Hepatocyte (in vitro differentiated cells): ENCODE measurements around the gene VWA5B1. TPM values are rescaled to one million over a fixed set of nuclear protein-coding genes. Genes with fewer than 3 reads are reported as not detected.

Experiments used
- DNase-seq: peaks from one replicate; pipeline ENCODE4 v3.0.0-alpha.2; 2016; ENCODE audit warnings: low spot score
- H2AFZ ChIP-seq: fragments of 200-600 bp; sonication (generic); 2 replicates; pipeline ENCODE4 v1.6.0; 2016; ENCODE audit warnings: antibody characterized with exemption, mild to moderate bottlenecking
- H3K27ac ChIP-seq: fragments of 200-600 bp; sonication (generic); 2 replicates; pipeline ENCODE4 v1.5.1; 2016; ENCODE audit warnings: mild to moderate bottlenecking
- H3K27me3 ChIP-seq: fragments of 200-600 bp; sonication (generic); 2 replicates; pipeline ENCODE4 v1.6.1; 2016
- H3K36me3 ChIP-seq: fragments of 200-600 bp; sonication (generic); replicated peaks from 2 replicates; pipeline ENCODE4 v1.5.1; 2016; ENCODE audit warnings: low read depth; ENCODE audit not compliant: insufficient read depth
- H3K4me1 ChIP-seq: fragments of 200-600 bp; sonication (generic); 2 replicates; pipeline ENCODE4 v1.5.1; 2016; ENCODE audit warnings: mild to moderate bottlenecking, moderate library complexity; ENCODE audit not compliant: insufficient read depth
- H3K4me2 ChIP-seq: fragments of 200-600 bp; sonication (generic); 2 replicates; pipeline ENCODE4 v1.6.0; 2016
- H3K4me3 ChIP-seq: fragments of 200-600 bp; sonication (generic); 2 replicates; pipeline ENCODE4 v1.5.1; 2016; ENCODE audit warnings: mild to moderate bottlenecking
- H3K79me2 ChIP-seq: fragments of 200-600 bp; sonication (generic); 2 replicates; pipeline ENCODE4 v1.6.0; 2017; ENCODE audit warnings: mild to moderate bottlenecking
- H3K9me2 ChIP-seq: fragments of 200-600 bp; sonication (generic); replicated peaks from 2 replicates; pipeline ENCODE4 v1.6.0; 2017; ENCODE audit warnings: mild to moderate bottlenecking; ENCODE audit not compliant: insufficient read depth
- H3K9me3 ChIP-seq: fragments of 200-600 bp; sonication (generic); 2 replicates; pipeline ENCODE4 v1.5.1; 2016; ENCODE audit warnings: low read depth, mild to moderate bottlenecking
- H4K20me1 ChIP-seq: fragments of 200-600 bp; sonication (generic); 2 replicates; pipeline ENCODE4 v1.6.0; 2016; ENCODE audit warnings: mild to moderate bottlenecking; ENCODE audit not compliant: insufficient read depth, poor library complexity, severe bottlenecking
- EZH2 ChIP-seq: fragments of 200-600 bp; sonication (generic); IDR thresholded peaks from 2 replicates; pipeline ENCODE4 v1.6.1; 2016; ENCODE audit warnings: antibody characterized with exemption, mild to moderate bottlenecking, borderline replicate concordance
- EZH2phosphoT487 ChIP-seq: fragments of 200-600 bp; sonication (generic); IDR thresholded peaks from one replicate; pipeline ENCODE4 v1.6.1; 2018; ENCODE audit warnings: antibody characterized with exemption, mild to moderate bottlenecking, low read depth, moderate library complexity; ENCODE audit not compliant: unreplicated experiment, severe bottlenecking
- WGBS: methylation state at CpG from one replicate; pipeline ENCODE4 v1.1.6; 2016; ENCODE audit warnings: low lambda C conversion rate; ENCODE audit errors: missing lambda C conversion rate; 5-methylcytosine and 5-hydroxymethylcytosine counted together
- polyA plus RNA-seq: library from polyadenylated mRNA; unstranded; fragments of >200 nt; fragmentation: Nextera tagmentation; extraction: Ambion mirVana; gene quantifications from 2 replicates; pipeline ENCODE4 v1.2.1, GENCODE V29; 2016
- total RNA-seq: library from RNA; depleted of rRNA; stranded (reverse); fragments of >200 nt; gene quantifications from 2 replicates; pipeline ENCODE4 v1.2.3, GENCODE V29; 2014
- TF ChIP-seq, protein P1 (sequence below): fragments of 200-600 bp; sonication (generic); IDR thresholded peaks from 2 replicates; pipeline ENCODE4 v1.5.1; 2016; ENCODE audit warnings: antibody characterized with exemption, mild to moderate bottlenecking; ENCODE audit not compliant: poor library complexity

Gene VWA5B1
- total and polyA plus RNA-seq, 2 experiments from 2014 or later: 0.33 to 0.35 TPM

DNA sequence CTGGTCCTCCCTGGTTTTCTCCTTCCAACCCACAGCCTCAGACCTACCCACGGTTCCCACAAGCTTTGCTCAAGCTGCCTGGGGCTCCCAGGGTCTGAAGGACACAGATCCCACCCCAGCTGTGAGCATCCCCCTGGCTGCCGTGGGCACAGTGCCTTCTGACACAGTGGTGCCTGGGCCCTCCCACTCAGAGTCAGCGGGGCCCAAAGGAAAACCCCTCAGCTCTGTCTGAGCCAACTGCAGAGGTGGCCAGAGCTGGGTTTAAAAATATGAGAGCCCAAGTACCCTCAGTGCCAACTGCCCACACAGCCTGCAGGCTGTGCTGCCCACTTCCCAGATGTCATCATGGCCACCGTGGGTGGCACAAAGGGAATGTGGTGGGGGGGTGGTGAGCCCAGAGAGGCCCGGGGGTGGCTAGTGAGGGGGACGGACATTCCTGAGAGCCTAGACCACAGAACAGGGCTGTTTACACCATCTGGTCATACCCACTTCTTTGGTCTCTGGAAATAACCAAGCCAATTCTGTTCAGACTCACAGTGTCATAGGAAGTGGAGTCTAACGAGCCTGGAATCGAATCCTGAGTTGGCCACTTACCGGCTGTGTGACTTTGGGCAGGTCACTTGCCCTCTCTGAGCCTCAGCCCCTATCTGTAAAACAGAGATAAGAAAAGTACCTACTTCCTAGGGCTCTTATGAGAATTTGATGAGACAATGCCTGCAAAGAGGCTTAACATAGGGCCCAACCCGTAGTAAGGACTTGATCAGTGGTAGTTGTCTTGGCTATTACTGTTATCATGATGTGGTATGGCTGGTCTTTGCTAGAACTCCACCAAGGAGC lies 109.9 kb downstream of the VWA5B1 start:
- no peaks in the 10 kb centered on the region for H3K79me2 ChIP-seq
- 61% methylated on average over 10 of the region's 10 CpGs for WGBS
- H3K36me3 ChIP-seq: no peaks in the 10 kb centered on the region
- no peak for DNase-seq
- H3K27ac ChIP-seq: no peak overlapping the region
- H3K9me3 ChIP-seq: no peaks in the 10 kb centered on the region
- peaks cover 62% of the 10 kb centered on the region for H3K27me3 ChIP-seq
- no peak overlapping the region for H3K4me2 ChIP-seq
- TF ChIP-seq EZH2phosphoT487 (no peak), EZH2 (no peak)
- TF ChIP-seq, protein P1, sequence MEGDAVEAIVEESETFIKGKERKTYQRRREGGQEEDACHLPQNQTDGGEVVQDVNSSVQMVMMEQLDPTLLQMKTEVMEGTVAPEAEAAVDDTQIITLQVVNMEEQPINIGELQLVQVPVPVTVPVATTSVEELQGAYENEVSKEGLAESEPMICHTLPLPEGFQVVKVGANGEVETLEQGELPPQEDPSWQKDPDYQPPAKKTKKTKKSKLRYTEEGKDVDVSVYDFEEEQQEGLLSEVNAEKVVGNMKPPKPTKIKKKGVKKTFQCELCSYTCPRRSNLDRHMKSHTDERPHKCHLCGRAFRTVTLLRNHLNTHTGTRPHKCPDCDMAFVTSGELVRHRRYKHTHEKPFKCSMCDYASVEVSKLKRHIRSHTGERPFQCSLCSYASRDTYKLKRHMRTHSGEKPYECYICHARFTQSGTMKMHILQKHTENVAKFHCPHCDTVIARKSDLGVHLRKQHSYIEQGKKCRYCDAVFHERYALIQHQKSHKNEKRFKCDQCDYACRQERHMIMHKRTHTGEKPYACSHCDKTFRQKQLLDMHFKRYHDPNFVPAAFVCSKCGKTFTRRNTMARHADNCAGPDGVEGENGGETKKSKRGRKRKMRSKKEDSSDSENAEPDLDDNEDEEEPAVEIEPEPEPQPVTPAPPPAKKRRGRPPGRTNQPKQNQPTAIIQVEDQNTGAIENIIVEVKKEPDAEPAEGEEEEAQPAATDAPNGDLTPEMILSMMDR: no peak
- no peaks in the 10 kb centered on the region for H3K4me1 ChIP-seq
- no peak overlapping the region for H3K4me3 ChIP-seq
- no peaks in the 10 kb centered on the region for H4K20me1 ChIP-seq
- H2AFZ ChIP-seq: no peak overlapping the region
- no peaks in the 10 kb centered on the region for H3K9me2 ChIP-seq

DNA sequence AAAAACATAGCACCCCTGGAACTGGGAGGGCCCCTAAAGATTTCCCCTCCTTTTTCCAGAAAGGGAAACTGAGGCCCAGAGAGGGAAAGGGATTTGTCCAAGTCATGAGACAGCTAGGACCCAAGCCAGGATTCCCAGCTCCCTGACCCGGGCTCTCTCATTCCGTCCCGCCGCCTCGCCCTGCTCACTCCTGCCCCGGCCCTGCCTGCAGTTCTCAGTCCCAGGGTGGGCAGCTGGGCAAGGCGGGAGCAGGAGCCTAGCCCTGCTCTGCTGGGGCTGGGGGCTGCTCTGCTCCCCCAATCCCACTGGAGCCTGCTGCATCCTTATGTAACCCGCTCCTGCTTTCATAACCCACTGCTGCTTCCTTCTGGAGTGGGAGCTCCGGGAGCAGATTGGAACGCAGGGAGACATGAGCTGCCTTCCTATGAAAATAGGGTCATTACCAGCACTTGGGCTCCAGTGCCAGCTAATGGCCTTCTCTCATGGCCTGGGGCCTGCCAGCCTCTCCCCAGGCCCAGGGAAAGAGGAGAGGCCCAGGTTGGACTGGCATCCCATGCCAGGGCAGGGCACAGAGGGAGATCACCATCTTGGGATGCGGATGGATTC lies 110.8 kb downstream of the VWA5B1 start:
- no peaks in the 10 kb centered on the region for H3K4me1 ChIP-seq
- H3K27me3 ChIP-seq: peaks cover 67% of the 10 kb centered on the region
- 84% methylated on average over 11 of the region's 11 CpGs for WGBS
- no peak for TF ChIP-seq EZH2
- no peak for TF ChIP-seq EZH2phosphoT487
- TF ChIP-seq, protein P1: no peak
- DNase-seq: no peak
- no peak overlapping the region for H3K4me2 ChIP-seq
- no peak overlapping the region for H3K27ac ChIP-seq
- no peaks in the 10 kb centered on the region for H3K36me3 ChIP-seq
- H3K4me3 ChIP-seq: no peak overlapping the region
- H3K9me2 ChIP-seq: no peaks in the 10 kb centered on the region
- no peak overlapping the region for H2AFZ ChIP-seq
- no peaks in the 10 kb centered on the region for H4K20me1 ChIP-seq
- H3K79me2 ChIP-seq: no peaks in the 10 kb centered on the region
- no peaks in the 10 kb centered on the region for H3K9me3 ChIP-seq

DNA sequence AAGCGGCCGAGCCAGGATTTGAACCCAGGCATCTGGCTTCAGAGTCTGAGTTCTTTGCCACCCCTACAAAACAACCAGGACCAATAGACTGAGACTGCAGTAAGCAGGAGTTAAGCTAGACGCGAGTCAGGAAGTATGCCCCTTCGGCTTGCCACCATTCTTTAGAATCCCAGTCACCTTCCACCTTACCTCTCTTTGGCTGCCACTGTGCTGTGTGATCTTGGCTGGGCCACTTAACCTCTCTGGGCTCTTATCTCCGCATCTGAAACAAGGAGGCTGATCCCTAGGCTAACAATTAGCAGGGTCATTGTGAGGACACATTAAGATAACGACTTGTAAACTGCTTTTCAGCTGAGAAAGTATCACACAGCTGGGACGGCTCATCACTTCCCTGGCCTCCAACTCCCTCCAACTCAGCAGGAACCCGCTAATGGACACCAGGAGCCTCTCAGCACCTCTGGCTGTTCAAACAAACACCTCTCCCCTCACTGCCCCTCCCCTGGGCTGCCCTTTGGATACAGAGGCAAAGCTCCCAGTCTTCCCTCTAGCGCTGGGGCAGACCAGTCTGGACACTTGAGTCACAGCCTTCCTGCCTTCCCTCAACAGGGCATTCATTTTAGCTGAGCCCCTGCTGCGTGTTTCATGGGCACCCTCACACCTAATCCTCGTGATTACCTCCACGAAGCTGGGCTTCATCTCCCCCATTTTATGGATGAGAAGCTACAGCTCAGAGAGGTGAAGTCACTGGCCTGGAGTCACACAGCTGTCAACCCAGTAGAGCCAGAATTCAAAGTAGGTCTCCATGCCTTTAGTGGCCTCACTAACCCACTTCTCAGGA lies 112.1 kb downstream of the VWA5B1 start:
- no peaks in the 10 kb centered on the region for H3K9me2 ChIP-seq
- H3K9me3 ChIP-seq: no peaks in the 10 kb centered on the region
- peaks cover 68% of the 10 kb centered on the region for H3K27me3 ChIP-seq
- WGBS: 41% methylated on average over 13 of the region's 13 CpGs
- TF ChIP-seq EZH2phosphoT487 (no peak), EZH2 (no peak)
- TF ChIP-seq, protein P1: no peak
- no peaks in the 10 kb centered on the region for H3K4me1 ChIP-seq
- H3K4me2 ChIP-seq: no peak overlapping the region
- no peaks in the 10 kb centered on the region for H3K36me3 ChIP-seq
- peak; percentile 42 for DNase-seq
- no peak overlapping the region for H2AFZ ChIP-seq
- no peak overlapping the region for H3K27ac ChIP-seq
- H4K20me1 ChIP-seq: no peaks in the 10 kb centered on the region
- H3K79me2 ChIP-seq: no peaks in the 10 kb centered on the region
- H3K4me3 ChIP-seq: no peak overlapping the region
